Loucy (cell line): ENCODE data around the gene IST1.
A peak's percentile ranks its signal among the peaks of the same experiment; 100 is the strongest.

Source experiments
- H2AFZ ChIP-seq: fragments of 200-600 bp; sonication (generic); 2 replicates; pipeline ENCODE4 v1.6.0; 2016; ENCODE audit warnings: antibody characterized with exemption, mild to moderate bottlenecking, low read length, moderate library complexity
- H3F3A ChIP-seq: fragments of 200-600 bp; 2 replicates; pipeline ENCODE4 v1.6.0; 2016; ENCODE audit warnings: antibody characterized with exemption, low read depth, mild to moderate bottlenecking
- H3K27me3 ChIP-seq: fragments of 200-600 bp; sonication (generic); 2 replicates; pipeline ENCODE4 v1.6.1; 2014; ENCODE audit warnings: low read length, mild to moderate bottlenecking; ENCODE audit not compliant: insufficient read depth, poor library complexity, severe bottlenecking
- H3K36me3 ChIP-seq: fragments of 200-600 bp; sonication (generic); 2 replicates; pipeline ENCODE4 v1.6.1; 2016; ENCODE audit warnings: low read length; ENCODE audit not compliant: insufficient read depth
- H3K4me1 ChIP-seq: fragments of 200-600 bp; sonication (generic); 2 replicates; pipeline ENCODE4 v1.5.1; 2014; ENCODE audit warnings: low read length, mild to moderate bottlenecking; ENCODE audit not compliant: insufficient read depth, poor library complexity, severe bottlenecking
- H3K4me2 ChIP-seq: fragments of 200-600 bp; sonication (generic); 2 replicates; pipeline ENCODE4 v1.6.0; 2014; ENCODE audit warnings: antibody characterized with exemption, low read length, low read depth, mild to moderate bottlenecking; ENCODE audit not compliant: poor library complexity, severe bottlenecking
- H3K4me3 ChIP-seq: fragments of 200-600 bp; sonication (generic); 2 replicates; pipeline ENCODE4 v1.5.1; 2014; ENCODE audit warnings: low read length, mild to moderate bottlenecking, mixed read lengths; ENCODE audit not compliant: poor library complexity, severe bottlenecking
- H3K79me2 ChIP-seq: fragments of 200-600 bp; sonication (generic); 2 replicates; pipeline ENCODE4 v1.6.1; 2014; ENCODE audit warnings: low read length; ENCODE audit not compliant: insufficient read depth
- H3K9ac ChIP-seq: fragments of 200-600 bp; sonication (generic); 2 replicates; pipeline ENCODE4 v1.6.0; 2014; ENCODE audit warnings: mild to moderate bottlenecking, low read depth, low read length, moderate library complexity; ENCODE audit not compliant: poor library complexity, severe bottlenecking
- H3K9me2 ChIP-seq: fragments of 200-600 bp; sonication (generic); replicated peaks from 2 replicates; pipeline ENCODE4 v1.6.1; 2016; ENCODE audit warnings: low read depth, low read length, mixed read lengths
- H3K9me3 ChIP-seq: fragments of 200-600 bp; sonication (generic); 2 replicates; pipeline ENCODE4 v1.6.1; 2014; ENCODE audit warnings: mild to moderate bottlenecking, antibody characterized with exemption, low read length, low read depth; ENCODE audit not compliant: insufficient read depth
- H4K20me1 ChIP-seq: fragments of 200-600 bp; sonication (generic); 2 replicates; pipeline ENCODE4 v1.6.0; 2014; ENCODE audit warnings: antibody characterized with exemption, low read length, mild to moderate bottlenecking; ENCODE audit not compliant: insufficient read depth, poor library complexity, severe bottlenecking
- CTCF ChIP-seq: fragments of 200-600 bp; sonication (generic); conservative IDR thresholded peaks from 2 replicates; pipeline ENCODE4 v1.5.1; 2014; ENCODE audit warnings: mild to moderate bottlenecking, antibody characterized with exemption, low read length
- EZH2phosphoT487 ChIP-seq: fragments of 200-600 bp; IDR thresholded peaks from 2 replicates; pipeline ENCODE4 v1.6.1; 2018; ENCODE audit warnings: antibody characterized with exemption, mild to moderate bottlenecking, moderate library complexity, borderline replicate concordance

Gene IST1

GRCh38 chr16:71952825-71953224 lies 57.5 kb downstream of the IST1 start:
- Histone ChIP-seq H3K9me2 (no peaks in the 10 kb centered on the region), H3K4me1 (peaks cover 5% of the 10 kb centered on the region), H3K9ac (no peak overlapping the region), H2AFZ (no peak overlapping the region), H4K20me1 (no peaks in the 10 kb centered on the region), H3K4me2 (no peak overlapping the region), H3K4me3 (no peak overlapping the region), H3K79me2 (no peaks in the 10 kb centered on the region), H3K36me3 (no peaks in the 10 kb centered on the region), H3K9me3 (no peaks in the 10 kb centered on the region), H3K27me3 (no peaks in the 10 kb centered on the region), H3F3A (no peaks in the 10 kb centered on the region)
- TF ChIP-seq EZH2phosphoT487 (no peak), CTCF (no peak)

- H3K4me1 ChIP-seq = peaks cover 5% of the 10 kb centered on the region
- no peak overlapping the region for H3K4me2 ChIP-seq
- no peak for TF ChIP-seq CTCF
- TF ChIP-seq EZH2phosphoT487 = no peak
- no peaks in the 10 kb centered on the region for H4K20me1 ChIP-seq
- no peak overlapping the region for H3K4me3 ChIP-seq
- no peaks in the 10 kb centered on the region for H3K27me3 ChIP-seq
- no peaks in the 10 kb centered on the region for H3K9me3 ChIP-seq
- H3K9me2 ChIP-seq = no peaks in the 10 kb centered on the region
- no peaks in the 10 kb centered on the region for H3K79me2 ChIP-seq
- no peaks in the 10 kb centered on the region for H3F3A ChIP-seq
- H2AFZ ChIP-seq = no peak overlapping the region
- H3K9ac ChIP-seq = no peak overlapping the region
- no peaks in the 10 kb centered on the region for H3K36me3 ChIP-seq
Measured at GRCh38 chr16:71954180-71954579, 58.8 kb downstream of the IST1 start.

DNA sequence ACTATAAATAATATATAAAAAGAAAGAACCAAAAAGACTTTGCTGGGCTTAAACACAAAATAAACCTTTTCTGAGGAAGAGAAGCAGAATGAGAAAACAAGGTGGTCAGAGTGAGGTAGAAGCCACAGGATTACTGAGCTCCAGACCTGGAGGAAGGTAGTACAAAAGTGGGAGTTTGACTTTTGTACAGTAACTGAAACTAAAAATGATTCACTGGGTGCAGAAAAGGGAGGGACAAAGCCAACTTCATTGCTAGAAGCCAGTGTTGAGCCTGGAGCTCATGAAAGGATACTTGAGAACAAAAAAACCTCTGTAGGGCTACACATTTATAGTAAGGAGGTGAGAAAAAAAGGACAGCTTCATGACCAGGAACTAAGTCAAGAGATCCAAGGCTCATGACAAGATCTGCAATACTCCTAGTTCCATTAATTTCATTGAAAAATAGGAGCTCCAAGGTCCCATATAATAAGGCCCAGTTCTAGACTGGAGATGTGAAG lies 59.4 kb downstream of the IST1 start:
- Histone ChIP-seq H4K20me1 (no peaks in the 10 kb centered on the region), H3K79me2 (no peaks in the 10 kb centered on the region), H3K4me2 (no peak overlapping the region), H3K9me3 (no peaks in the 10 kb centered on the region), H3K4me1 (peaks cover 5% of the 10 kb centered on the region), H3K36me3 (no peaks in the 10 kb centered on the region), H2AFZ (peak overlapping the region; percentile 81), H3F3A (no peaks in the 10 kb centered on the region), H3K9me2 (no peaks in the 10 kb centered on the region), H3K9ac (no peak overlapping the region), H3K4me3 (no peak overlapping the region), H3K27me3 (no peaks in the 10 kb centered on the region)
- TF ChIP-seq CTCF (no peak), EZH2phosphoT487 (no peak)
